WTC11 (cell line): ENCODE measurements around the gene FGF14. TPM values are rescaled to one million over a fixed set of nuclear protein-coding genes. Genes with fewer than 3 reads are reported as not detected.

ENCODE experiments used
- ATAC-seq: fragments of 200-7000 bp; cut with Tn5 transposase; 2 replicates; pipeline ENCODE4 v1.10.0; 2021; ENCODE audit warnings: mild to moderate bottlenecking, moderate library complexity
- CTCF ChIA-PET: fragments of 300-600 bp; sonication (Branson Sonifier 250); formaldehyde crosslinking; loops from one replicate; lab custom pipeline; 2021; ENCODE audit warnings: antibody characterized with exemption; lab: Charles Lee
- POLR2A ChIA-PET: fragments of 350-600 bp; sonication (Branson Sonifier 250); formaldehyde crosslinking; loops from one replicate; lab custom pipeline; 2021; ENCODE audit warnings: antibody characterized with exemption; lab: Charles Lee
- DNase-seq: peaks from one replicate; pipeline ENCODE4 v3.0.0; 2021; ENCODE audit warnings: low spot score
- H3K27ac Mint-ChIP-seq: 2 replicates; pipeline ENCODE4 v1.8.0; 2021; ENCODE audit warnings: mixed read lengths
- H3K27me3 Mint-ChIP-seq: 2 replicates; pipeline ENCODE4 v1.8.0; 2021; ENCODE audit warnings: low read depth, mild to moderate bottlenecking, moderate library complexity, mixed read lengths
- H3K36me3 Mint-ChIP-seq: 2 replicates; pipeline ENCODE4 v1.8.0; 2021; ENCODE audit warnings: mixed read lengths
- H3K4me1 Mint-ChIP-seq: 2 replicates; pipeline ENCODE4 v1.8.0; 2022; ENCODE audit warnings: mixed read lengths
- H3K4me3 Mint-ChIP-seq: 2 replicates; pipeline ENCODE4 v1.8.0; 2021; ENCODE audit warnings: mild to moderate bottlenecking, moderate library complexity, mixed read lengths
- H3K9me3 Mint-ChIP-seq: 2 replicates; pipeline ENCODE4 v1.8.0; 2021; ENCODE audit warnings: mixed read lengths
- ARID4B ChIP-seq: sonication (generic); formaldehyde crosslinking; IDR thresholded peaks from 2 replicates; pipeline ENCODE4 v1.8.0; 2023; ENCODE audit warnings: missing genetic modification reagents, mild to moderate bottlenecking, borderline replicate concordance
- ATF2 ChIP-seq: sonication (generic); formaldehyde crosslinking; IDR thresholded peaks from 2 replicates; pipeline ENCODE4 v1.8.1; 2022; ENCODE audit warnings: low read depth, missing genetic modification reagents, borderline replicate concordance
- CBFB ChIP-seq: sonication (generic); formaldehyde crosslinking; IDR thresholded peaks from 2 replicates; pipeline ENCODE4 v1.8.1; 2022; ENCODE audit warnings: mild to moderate bottlenecking, low read depth, missing genetic modification reagents
- EMX1 ChIP-seq: fragments of 250-450 bp; sonication (Bioruptor Pico); IDR thresholded peaks from 2 replicates; pipeline ENCODE4 v1.8.0; 2021; ENCODE audit warnings: mild to moderate bottlenecking
- ESRRA ChIP-seq: sonication (generic); formaldehyde crosslinking; IDR thresholded peaks from 2 replicates; pipeline ENCODE4 v1.8.1; 2022; ENCODE audit warnings: mild to moderate bottlenecking, missing genetic modification reagents, borderline replicate concordance
- FOXK1 ChIP-seq: sonication (generic); formaldehyde crosslinking; IDR thresholded peaks from 2 replicates; pipeline ENCODE4 v1.8.0; 2022; ENCODE audit warnings: mild to moderate bottlenecking, moderate library complexity, missing genetic modification reagents
- IRF1 ChIP-seq: sonication (generic); formaldehyde crosslinking; IDR thresholded peaks from 2 replicates; pipeline ENCODE4 v1.8.0; 2023; ENCODE audit warnings: missing genetic modification reagents
- JAZF1 ChIP-seq: fragments of 250-450 bp; sonication (Bioruptor Pico); IDR thresholded peaks from 2 replicates; pipeline ENCODE4 v1.9.0; 2021; ENCODE audit warnings: moderate library complexity, mild to moderate bottlenecking, inconsistent platforms
- MLX ChIP-seq: sonication (generic); formaldehyde crosslinking; IDR thresholded peaks from 2 replicates; pipeline ENCODE4 v1.8.1; 2023; ENCODE audit warnings: mild to moderate bottlenecking, missing genetic modification reagents, moderate library complexity
- MYBL2 ChIP-seq: sonication (generic); formaldehyde crosslinking; IDR thresholded peaks from 2 replicates; pipeline ENCODE4 v1.8.1; 2023; ENCODE audit warnings: mild to moderate bottlenecking, moderate library complexity, missing genetic modification reagents
- RORB ChIP-seq: fragments of 250-450 bp; sonication (Bioruptor Pico); IDR thresholded peaks from 2 replicates; pipeline ENCODE4 v1.9.0; 2021; ENCODE audit warnings: mild to moderate bottlenecking
- SP1 ChIP-seq: sonication (generic); formaldehyde crosslinking; conservative IDR thresholded peaks from 2 replicates; pipeline ENCODE4 v1.8.1; 2022; ENCODE audit warnings: missing genetic modification reagents
- TCF7 ChIP-seq: sonication (generic); formaldehyde crosslinking; IDR thresholded peaks from 2 replicates; pipeline ENCODE4 v1.8.0; 2022; ENCODE audit warnings: mild to moderate bottlenecking, low read depth, missing genetic modification reagents, moderate library complexity
- TP53 ChIP-seq: sonication (generic); formaldehyde crosslinking; IDR thresholded peaks from 2 replicates; pipeline ENCODE4 v1.8.1; 2023; ENCODE audit warnings: mild to moderate bottlenecking, missing genetic modification reagents
- USF2 ChIP-seq: sonication (generic); formaldehyde crosslinking; IDR thresholded peaks from 2 replicates; pipeline ENCODE4 v1.8.1; 2023; ENCODE audit warnings: mild to moderate bottlenecking, missing genetic modification reagents, moderate library complexity
- ZNF425 ChIP-seq: fragments of 250-450 bp; sonication (Bioruptor Pico); conservative IDR thresholded peaks from 2 replicates; pipeline ENCODE4 v1.9.0; 2021; ENCODE audit warnings: mild to moderate bottlenecking
- ZSCAN18 ChIP-seq: fragments of 250-450 bp; sonication (Bioruptor Pico); IDR thresholded peaks from 2 replicates; pipeline ENCODE4 v2.1.2; 2022; ENCODE audit warnings: mild to moderate bottlenecking, moderate library complexity
- total RNA-seq: library from RNA; stranded (reverse); gene quantifications from 3 replicates; pipeline ENCODE4 v1.2.3, GENCODE V29; 2021

FGF14 gene
- total RNA-seq, 1 experiment from 2014 or later: 0.28 TPM

- TF ChIP-seq ZSCAN18 (CRISPR knock-in tag) (no peak), ESRRA (CRISPR knock-in tag) (no peak), CBFB (no peak), MLX (no peak), RORB (CRISPR knock-in tag) (no peak), TP53 (no peak), ATF2 (no peak), MYBL2 (CRISPR knock-in tag) (no peak), FOXK1 (CRISPR knock-in tag) (no peak), SP1 (CRISPR knock-in tag) (no peak), EMX1 (CRISPR knock-in tag) (no peak), USF2 (CRISPR knock-in tag) (no peak)
Measured at GRCh38 chr13:101707659-101708058, 694.2 kb downstream of the FGF14 start (continued).

- ATAC-seq (no peak), DNase-seq (no peak)
- POLR2A ChIA-PET: no interaction called here
- Mint-ChIP-seq H3K4me3 (no peak overlapping the region), H3K27me3 (no peaks in the 10 kb centered on the region; the same call in 1 of the 2 replicates), H3K4me1 (peaks cover 18% of the 10 kb centered on the region), H3K36me3 (no peaks in the 10 kb centered on the region), H3K9me3 (peaks cover 12% of the 10 kb centered on the region), H3K27ac (no peak overlapping the region)
- TF ChIP-seq JAZF1: no peak
- TF ChIP-seq ARID4B: no peak
- no peak for TF ChIP-seq IRF1 (CRISPR knock-in tag)
- no peak for TF ChIP-seq EMX1 (CRISPR knock-in tag)
- TF ChIP-seq ZNF425 (CRISPR knock-in tag): no peak
- TF ChIP-seq TCF7 (CRISPR knock-in tag): no peak
- CTCF ChIA-PET: no interaction called here
Measured at GRCh38 chr13:101706651-101707050, 695.2 kb downstream of the FGF14 start.
